K562 (cell line): ENCODE data around the gene TAC3. TPM values are rescaled to one million over a fixed set of nuclear protein-coding genes. Genes with fewer than 3 reads are reported as not detected.

Experiments used
- ATAC-seq: fragments of 200-7000 bp; cut with Tn5 transposase; 3 replicates; pipeline ENCODE4 v1.9.1; 2020; ENCODE audit warnings: moderate library complexity
- BruUV-seq: library from RNA; stranded (reverse); fragments of 400-500 nt; replicated peaks from 2 replicates; lab custom pipeline; 2021; lab: Mats Ljungman, UMichigan
- CTCF ChIA-PET: fragments of 300-600 bp; formaldehyde crosslinking; extraction: SDS; loops from one replicate; lab custom pipeline; 2021; ENCODE audit warnings: low intra/inter-chr PET ratio; lab: Yijun Ruan, JAX
- POLR2A ChIA-PET: fragments of 300-600, 350-650 bp; sonication (Branson Sonifier 250); formaldehyde crosslinking; extraction: SDS; loops from one replicate; lab custom pipeline; 2021; ENCODE audit warnings: antibody characterized with exemption, inconsistent platforms; lab: Yijun Ruan, JAX
- DNase-seq, 4 experiments: peaks; one replicate each; pipeline versions ENCODE4 v3.0.0 to v3.0.0-alpha.2; 2011 to 2018; ENCODE audit warnings: low spot score in 3 of 4, mixed read lengths in 3 of 4; ENCODE audit errors: extremely low read depth in 1 of 4
- FAIRE-seq: peaks from 2 replicates; lab custom pipeline; 2011; peaks lifted over from hg19 to GRCh38; lab: Jason Lieb, UNC
- H2AFZ ChIP-seq: 2 replicates; pipeline ENCODE4 v1.6.0; 2011; ENCODE audit warnings: low read depth, low read length, control low read depth, inconsistent platforms
- H3K27ac ChIP-seq: fragments of 200-600 bp; 3 replicates; pipeline ENCODE4 v1.8.0; 2011; ENCODE audit warnings: low read depth, mild to moderate bottlenecking, control low read depth, inconsistent platforms, low read length, moderate library complexity, mixed read lengths; ENCODE audit errors: extremely low read depth
- H3K27me3 ChIP-seq, 2 experiments: fragments of 300-600 bp in 1 of 2; 2 replicates in 1 of 2; 3 replicates in 1 of 2; pipeline versions ENCODE4 v1.6.0 to v1.8.0; 2011; ENCODE audit warnings: inconsistent platforms in 2 of 2, low read length in 2 of 2, mild to moderate bottlenecking in 1 of 2, mixed read lengths in 1 of 2, moderate library complexity in 1 of 2; ENCODE audit not compliant: control insufficient read depth in 2 of 2, insufficient read depth in 2 of 2
- H3K36me3 ChIP-seq: fragments of 300-600 bp; 3 replicates; pipeline ENCODE4 v1.8.0; 2011; ENCODE audit warnings: mild to moderate bottlenecking, low read length, inconsistent platforms; ENCODE audit not compliant: control insufficient read depth, insufficient read depth
- H3K4me1 ChIP-seq, 2 experiments: fragments of 200-600 bp in 1 of 2; replicated peaks in 1 of 2; 2 replicates in 1 of 2; 3 replicates in 1 of 2; pipeline versions ENCODE4 v1.5.1 to v1.8.0; 2011; ENCODE audit warnings: inconsistent platforms in 2 of 2, low read length in 2 of 2, mild to moderate bottlenecking in 1 of 2, mixed read lengths in 1 of 2, moderate library complexity in 1 of 2; ENCODE audit not compliant: control insufficient read depth in 2 of 2, insufficient read depth in 2 of 2
- H3K4me2 ChIP-seq: 2 replicates; pipeline ENCODE4 v1.6.1; 2011; ENCODE audit warnings: low read length, control low read depth, inconsistent platforms, mixed read lengths; ENCODE audit not compliant: insufficient read depth
- H3K4me3 ChIP-seq: fragments of 200-600 bp; sonication (generic), shearing (Covaris generic); 2 replicates; pipeline ENCODE4 v1.5.1; 2016; ENCODE audit warnings: control low read depth, inconsistent platforms
- H3K79me2 ChIP-seq: fragments of 200-600 bp; 3 replicates; pipeline ENCODE4 v1.8.0; 2011; ENCODE audit warnings: low read length, inconsistent platforms; ENCODE audit not compliant: control insufficient read depth, insufficient read depth
- H3K9ac ChIP-seq, 2 experiments: 2 replicates each; pipeline versions ENCODE4 v1.6.0 to v1.6.1; 2011; ENCODE audit warnings: low read depth in 2 of 2, low read length in 2 of 2, control low read depth in 1 of 2, inconsistent platforms in 1 of 2, mild to moderate bottlenecking in 1 of 2, mixed read lengths in 1 of 2; ENCODE audit not compliant: insufficient read depth in 1 of 2
- H3K9me1 ChIP-seq: one replicate; pipeline ENCODE4 v1.6.0; 2011; ENCODE audit warnings: inconsistent platforms, mild to moderate bottlenecking, low read length, moderate library complexity; ENCODE audit not compliant: control insufficient read depth, insufficient read depth
- H3K9me3 ChIP-seq: replicated peaks from 2 replicates; pipeline ENCODE4 v1.5.1; 2011; ENCODE audit warnings: low read depth, low read length, inconsistent platforms; ENCODE audit not compliant: control insufficient read depth, insufficient read depth
- H4K20me1 ChIP-seq: replicated peaks from 2 replicates; pipeline ENCODE4 v1.6.1; 2011; ENCODE audit warnings: low read length, inconsistent platforms, mixed read lengths; ENCODE audit not compliant: control insufficient read depth, insufficient read depth
- ESRRA ChIP-seq: fragments of 450-650 bp; IDR thresholded peaks from 2 replicates; pipeline ENCODE4 v1.6.1; 2014; ENCODE audit warnings: low read depth, mild to moderate bottlenecking, moderate library complexity, borderline replicate concordance
- FOS ChIP-seq: IDR thresholded peaks from 3 replicates; pipeline ENCODE4 v1.6.1; 2011; ENCODE audit not compliant: insufficient read length; ENCODE audit errors: extremely low read depth
- LCOR ChIP-seq: sonication (generic); formaldehyde crosslinking; IDR thresholded peaks from 2 replicates; pipeline ENCODE4 v1.8.0; 2022; ENCODE audit warnings: mild to moderate bottlenecking, missing genetic modification reagents
- RAD51 ChIP-seq: fragments of 450-650 bp; IDR thresholded peaks from 2 replicates; pipeline ENCODE4 v1.7.1; 2016; ENCODE audit warnings: low read depth, mild to moderate bottlenecking, borderline replicate concordance
- TAF1 ChIP-seq: IDR thresholded peaks from 2 replicates; pipeline ENCODE4 v1.6.1; 2011; ENCODE audit warnings: mild to moderate bottlenecking, low read length, moderate library complexity; ENCODE audit not compliant: insufficient read depth, control insufficient read depth, severe bottlenecking; ENCODE audit errors: extremely low read depth
- TCF15 ChIP-seq: fragments of 250-450 bp; sonication (Bioruptor Pico); IDR thresholded peaks from 2 replicates; pipeline ENCODE4 v1.8.0; 2022; ENCODE audit warnings: moderate library complexity, mild to moderate bottlenecking, inconsistent platforms
- TFAP4 ChIP-seq: sonication (generic); formaldehyde crosslinking; IDR thresholded peaks from 2 replicates; pipeline ENCODE4 v1.8.0; 2022; ENCODE audit warnings: missing genetic modification reagents, mild to moderate bottlenecking, moderate library complexity, borderline replicate concordance
- TFE3 ChIP-seq: fragments of 450-650 bp; formaldehyde crosslinking; IDR thresholded peaks from 2 replicates; pipeline ENCODE4 v1.4.0; 2020; ENCODE audit warnings: mild to moderate bottlenecking, mixed read lengths
- VEZF1 ChIP-seq: fragments of 200-800 bp; sonication (Bioruptor generic); IDR thresholded peaks from 2 replicates; pipeline ENCODE4 v1.6.1; 2017; ENCODE audit warnings: missing genetic modification characterization, missing compliant biosample characterization
- ZNF561 ChIP-seq: fragments of 450-650 bp; formaldehyde crosslinking; conservative IDR thresholded peaks from 2 replicates; pipeline ENCODE4 v1.4.0; 2020; ENCODE audit warnings: mild to moderate bottlenecking, moderate library complexity
- WGBS: fragments of 100-300 bp; shearing (Covaris generic); methylation state at CpG from one replicate; pipeline ENCODE4 v1.1.6; 2016; ENCODE audit warnings: low coverage, mixed read lengths; ENCODE audit not compliant: insufficient coverage; ENCODE audit errors: missing lambda C conversion rate; 5-methylcytosine and 5-hydroxymethylcytosine counted together
- in situ Hi-C: fragments of 300-500 bp; cut with MboI; formaldehyde crosslinking; loops from 4 replicates; pipeline ENCODE4 v1.15.0; 2018; ENCODE audit warnings: inconsistent platforms, mixed read lengths
- intact Hi-C: fragments of 100-400 bp; cut with micrococcal nuclease; formaldehyde crosslinking; loops from 2 replicates; pipeline ENCODE4 v1.14.2; 2022
- polyA plus RNA-seq, 8 experiments: library from polyadenylated mRNA; depleted of rRNA in 4 of 8; stranded (reverse) in 5 of 8; unstranded in 3 of 8; fragments of >200 nt; fragmentation: Nextera tagmentation in 2 of 8; fragmentation: Illumina TruSeq in 1 of 8; extraction: Ambion mirVana in 2 of 8; extraction: Trizol in 1 of 8; gene quantifications; 2 replicates each; pipeline versions ENCODE4 v1.2.1 to v1.2.3, GENCODE V29; 2011 to 2014; ENCODE audit warnings: inconsistent platforms in 1 of 8, missing spikeins in 1 of 8
- total RNA-seq, 7 experiments: library from RNA; depleted of rRNA in 6 of 7; stranded (reverse); fragments of >200 nt in 6 of 7; fragmentation: Illumina TruSeq in 2 of 7; extraction: Trizol in 2 of 7; gene quantifications; 2 replicates each; pipeline versions ENCODE4 v1.2.1 to v1.2.3, GENCODE V29; 2011 to 2021; ENCODE audit warnings: low replicate concordance in 1 of 7

The TAC3 gene
- total and polyA plus RNA-seq, 9 of the 15 experiments (the other 6 are each of a cell fraction or from before 2014, with no cell fraction given), result 0.29 to 2.8 (median 1.4) TPM

DNA sequence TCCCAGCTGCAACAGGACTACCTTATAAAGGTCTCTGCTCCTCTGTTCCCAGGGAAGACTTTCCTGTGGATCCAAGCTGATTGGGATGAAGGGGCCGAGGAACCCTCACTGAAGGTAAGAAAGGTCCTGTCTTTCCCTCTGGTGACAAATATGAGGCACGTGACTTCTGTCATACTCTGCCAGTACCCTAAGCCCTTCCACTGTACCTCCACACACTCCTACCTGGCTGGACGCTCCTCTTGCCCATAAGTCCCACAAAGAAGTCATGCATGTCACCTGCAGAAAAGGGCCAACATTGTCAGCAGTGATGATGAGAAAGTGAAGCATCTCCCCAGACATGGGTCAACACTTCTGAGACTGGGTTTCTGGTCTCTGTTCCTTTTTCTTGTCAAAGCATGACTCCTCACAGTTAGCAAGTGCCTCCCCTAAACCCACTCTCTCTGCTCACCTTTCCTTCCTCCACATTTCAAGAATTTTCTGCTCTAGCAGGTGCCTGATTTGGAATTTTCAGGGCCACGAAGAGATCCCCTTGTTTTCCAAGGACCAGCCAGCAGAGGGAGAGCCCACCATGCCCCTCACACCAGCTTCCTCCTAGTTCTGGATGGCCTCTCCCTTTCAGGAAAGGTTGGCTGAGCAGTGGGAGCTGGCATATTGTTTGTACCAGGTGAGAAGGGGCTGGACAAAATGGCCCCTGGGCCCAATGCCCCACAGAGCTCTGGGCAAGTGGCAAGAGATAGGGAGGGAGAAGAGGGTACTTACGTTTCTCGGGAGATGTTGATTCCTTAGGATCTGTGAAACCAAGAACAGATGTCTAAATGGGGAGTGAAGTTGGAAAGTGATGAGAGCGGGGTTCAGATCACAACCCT is 3.5 kb downstream of the TAC3 start:
- no peak for FAIRE-seq
- peak; percentile 32; the same call in 1 of the 2 replicates for TF ChIP-seq RAD51
- TF ChIP-seq TFE3 (CRISPR knock-in tag), result peak; percentile 37; the same call in 1 of the 2 replicates
- TF ChIP-seq LCOR (CRISPR knock-in tag), result no peak
- TF ChIP-seq VEZF1 (CRISPR knock-in tag), result no peak
- no peak for TF ChIP-seq ESRRA
- TF ChIP-seq TAF1, result no peak
- no peak for TF ChIP-seq TCF15 (CRISPR knock-in tag)
- TF ChIP-seq TFAP4 (CRISPR knock-in tag), result no peak
- no peak for TF ChIP-seq ZNF561 (CRISPR knock-in tag)
- no peak for TF ChIP-seq FOS

More for the DNA sequence above, 3.5 kb downstream of the TAC3 start:
- ChIA-PET POLR2A (no interaction called here), CTCF (interaction anchor here (0.6 to 1.2 kb wide), 2 partner anchors 48 to 161 kb away, joined by 3 to 4 read pairs; no protein-coding TSS in a partner anchor)
- no peak overlapping the region for H3K4me2 ChIP-seq
- WGBS, result 12% methylated on average over 7 of the region's 7 CpGs
- no peaks in the 10 kb centered on the region for H3K9me3 ChIP-seq
- H3K27me3 ChIP-seq, result peaks cover 2 to 20% of the 10 kb centered on the region in 2 experiments
- H4K20me1 ChIP-seq, result no peaks in the 10 kb centered on the region
- no peak overlapping the region for H3K4me3 ChIP-seq
- DNase-seq (no peak), ATAC-seq (no peak)
- no peaks in the 10 kb centered on the region for H3K36me3 ChIP-seq
- H3K79me2 ChIP-seq, result no peaks in the 10 kb centered on the region
- H3K4me1 ChIP-seq, result peaks cover 6 to 20% of the 10 kb centered on the region in 2 experiments; a peak in 4 of 5 replicates
- intact Hi-C loops (no loop called here), in situ Hi-C loops (loop anchor here (5.0 kb wide), 1 partner anchor 39 kb away; the partner anchor contains the start of gene MYO1A)
- H3K9me1 ChIP-seq, result no peaks in the 10 kb centered on the region
- no peak overlapping the region for H3K9ac ChIP-seq
- no TSS peak for BruUV-seq
- no peak overlapping the region for H2AFZ ChIP-seq
- no peak overlapping the region for H3K27ac ChIP-seq
